NCI-H128 (cell line): Measurements from ENCODE around the gene TGM1.
"Not testable (repeated sequence)": the region's sequence is repeated elsewhere in the genome, so short reads cannot be mapped to it uniquely, and the experiment has no call there.

Experiments used
- DNase-seq: peaks from one replicate; lab custom pipeline; 2025; ENCODE audit not compliant: unreplicated experiment; lab: John Stamatoyannopoulos, UW

TGM1 gene

DNA sequence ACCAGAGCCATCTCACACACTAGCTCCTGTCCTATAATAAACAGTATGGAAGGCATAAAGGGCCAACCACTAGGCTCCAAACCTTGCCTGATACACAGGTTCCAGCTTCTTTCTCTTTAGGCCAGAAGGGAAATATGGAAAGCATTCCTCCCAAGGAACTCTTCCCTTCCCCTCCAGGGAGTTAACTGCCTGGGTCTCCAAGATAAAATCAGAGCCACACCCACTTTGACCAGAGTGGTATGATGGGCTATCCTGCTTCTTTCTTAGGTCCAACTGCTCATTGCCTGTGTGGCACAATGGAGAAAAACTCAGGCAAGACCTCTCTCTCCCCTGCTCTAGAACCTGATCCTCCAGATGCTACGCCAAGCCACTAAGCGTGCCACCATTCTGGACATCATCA is 55.4 kb downstream of the TGM1 start:
- DNase-seq: no peak

GRCh38 chr14:24207104-24207551 is 55.8 kb downstream of the TGM1 start:
- no peak for DNase-seq

GRCh38 chr14:24206260-24207103 is 56.5 kb downstream of the TGM1 start:
- no peak for DNase-seq

- DNase-seq: no peak
Measured at GRCh38 chr14:24204163-24205146, 58.5 kb downstream of the TGM1 start.

DNA sequence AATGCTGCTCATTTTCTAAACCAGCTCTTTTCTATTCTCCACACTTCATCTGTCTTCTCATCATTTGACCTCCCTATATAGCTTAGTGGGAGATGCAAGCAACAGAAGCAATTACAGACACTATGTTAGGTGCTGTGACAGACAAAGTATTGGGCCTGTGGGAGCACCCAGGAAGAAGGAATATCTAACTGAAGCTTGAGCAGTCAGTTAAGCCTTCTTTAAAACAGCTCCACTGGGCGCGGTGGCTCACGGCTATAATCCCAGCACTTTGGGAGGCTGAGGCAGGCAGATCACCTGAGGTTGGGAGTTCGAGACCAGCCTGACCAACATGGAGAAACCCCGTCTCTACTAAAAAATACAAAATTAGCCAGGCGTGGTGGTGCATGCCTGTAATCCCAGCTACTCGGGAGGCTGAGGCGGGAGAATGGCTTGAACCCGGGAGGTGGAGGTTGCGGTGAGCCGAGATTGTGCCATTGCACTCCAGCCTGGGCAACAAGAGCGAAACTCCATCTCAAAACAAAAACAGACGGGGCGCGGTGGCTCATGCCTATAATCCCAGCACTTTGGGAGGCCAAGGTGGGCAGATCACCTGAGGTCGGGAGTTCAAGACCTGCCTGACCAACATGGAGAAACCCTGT is 59.6 kb downstream of the TGM1 start:
- not testable (repeated sequence) for DNase-seq

DNA sequence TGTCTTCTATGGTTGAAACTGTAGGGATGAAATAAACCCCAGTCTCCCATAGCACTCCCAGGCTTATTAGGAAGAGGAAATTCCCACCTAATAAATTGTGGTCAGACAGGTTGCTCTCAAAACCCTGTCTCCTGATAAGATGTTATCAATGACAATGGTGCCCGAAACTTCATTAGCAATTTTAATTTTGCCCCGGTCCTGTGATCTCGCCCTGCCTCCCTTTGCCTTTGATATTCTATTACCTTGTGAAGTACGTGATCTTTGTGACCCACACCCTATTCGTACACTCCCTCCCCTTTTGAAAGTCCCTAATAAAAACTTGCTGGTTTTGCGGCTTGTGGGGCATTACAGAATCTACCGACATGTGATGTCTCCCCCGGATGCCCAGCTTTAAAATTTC is 60.4 kb downstream of the TGM1 start:
- not testable (repeated sequence) for DNase-seq
